CD4-positive, alpha-beta T cell (primary cell): Measurements from ENCODE around the gene INTS3. TPM values are rescaled to one million over a fixed set of nuclear protein-coding genes. Genes with fewer than 3 reads are reported as not detected.

Experiments
- ATAC-seq: fragments of 200-7000 bp; cut with Tn5 transposase; one replicate; pipeline ENCODE4 v1.10.0; 2022; ENCODE audit warnings: mild to moderate bottlenecking; ENCODE audit not compliant: poor library complexity
- CTCF ChIA-PET: fragments of 350-600 bp; sonication (Branson Sonifier 250); formaldehyde crosslinking; loops from one replicate; lab custom pipeline; 2021; ENCODE audit warnings: antibody characterized with exemption, inconsistent platforms; lab: Charles Lee
- POLR2A ChIA-PET: fragments of 350-600 bp; sonication (Branson Sonifier 250); formaldehyde crosslinking; loops from one replicate; lab custom pipeline; 2021; ENCODE audit warnings: antibody characterized with exemption, inconsistent platforms; lab: Charles Lee
- DNase-seq, 14 experiments: peaks; one replicate each; pipeline ENCODE4 v3.0.0-alpha.2; 2013 to 2020; ENCODE audit warnings: mixed read lengths in 2 of 14
- H3K27ac ChIP-seq, 2 donors: one replicate each; pipeline versions ENCODE4 v1.5.1 to v1.7.0; 2013; ENCODE audit warnings: low read length in 2 of 2, low read depth in 1 of 2, mild to moderate bottlenecking in 1 of 2
- H3K27me3 ChIP-seq, 2 experiments: 1 replicate in 1 of 2; 2 replicates in 1 of 2; pipeline versions ENCODE4 v1.6.1 to v1.7.0; 2013; ENCODE audit warnings: low read length in 2 of 2, control low read depth in 1 of 2, mild to moderate bottlenecking in 1 of 2, moderate library complexity in 1 of 2; ENCODE audit not compliant: insufficient read depth in 2 of 2, control insufficient read depth in 1 of 2
- H3K36me3 ChIP-seq: one replicate; pipeline ENCODE4 v1.6.1; 2013; ENCODE audit warnings: low read length, control low read depth; ENCODE audit not compliant: insufficient read depth
- H3K4me1 ChIP-seq: one replicate; pipeline ENCODE4 v1.6.1; 2013; ENCODE audit warnings: low read length, control low read depth; ENCODE audit not compliant: insufficient read depth
- H3K4me3 ChIP-seq: one replicate; pipeline ENCODE4 v1.5.1; 2013; ENCODE audit warnings: mild to moderate bottlenecking, low read length, moderate library complexity
- H3K9me3 ChIP-seq, 2 experiments: 1 replicate in 1 of 2; 2 replicates in 1 of 2; pipeline versions ENCODE4 v1.6.1 to v1.7.0; 2013; ENCODE audit warnings: low read length in 2 of 2, mild to moderate bottlenecking in 2 of 2, control low read depth in 1 of 2, moderate library complexity in 1 of 2; ENCODE audit not compliant: control insufficient read depth in 1 of 2, insufficient read depth in 1 of 2
- H3K27ac Mint-ChIP-seq: one replicate; pipeline ENCODE4 v1.8.0; 2020; ENCODE audit warnings: mixed read lengths
- H3K27me3 Mint-ChIP-seq: one replicate; pipeline ENCODE4 v1.8.0; 2021; ENCODE audit warnings: mixed read lengths
- H3K36me3 Mint-ChIP-seq: one replicate; pipeline ENCODE4 v1.8.0; 2021; ENCODE audit warnings: low read depth, mixed read lengths
- H3K4me1 Mint-ChIP-seq: one replicate; pipeline ENCODE4 v1.8.0; 2021; ENCODE audit warnings: low read depth, mixed read lengths
- H3K4me3 Mint-ChIP-seq: one replicate; pipeline ENCODE4 v1.8.0; 2020; ENCODE audit warnings: mild to moderate bottlenecking, mixed read lengths
- H3K9me3 Mint-ChIP-seq: one replicate; pipeline ENCODE4 v1.8.0; 2020; ENCODE audit warnings: mixed read lengths
- intact Hi-C, 2 experiments: fragments of 100-400 bp; cut with DNase I in 1 of 2; cut with micrococcal nuclease in 1 of 2; formaldehyde crosslinking; loops; one replicate each; pipeline versions ENCODE4 v1.15.1 to v1.9.0; 2023 to 2025; cut with DNase I, micrococcal nuclease
- total RNA-seq, 174 experiments: library from RNA in 2 of 174; stranded (reverse) in 2 of 174; gene quantifications; one replicate each; pipeline ENCODE4 v1.2.3 and lab custom pipeline; 2021 to 2026
- TF ChIP-seq, protein P1 (sequence below): fragments of 200-600 bp; IDR thresholded peaks from one replicate; pipeline ENCODE4 v1.8.0; 2022; ENCODE audit warnings: antibody characterized with exemption, mild to moderate bottlenecking

INTS3 gene
- total RNA-seq, 2 experiments from 2014 or later: 24.9 to 27.4 TPM

DNA sequence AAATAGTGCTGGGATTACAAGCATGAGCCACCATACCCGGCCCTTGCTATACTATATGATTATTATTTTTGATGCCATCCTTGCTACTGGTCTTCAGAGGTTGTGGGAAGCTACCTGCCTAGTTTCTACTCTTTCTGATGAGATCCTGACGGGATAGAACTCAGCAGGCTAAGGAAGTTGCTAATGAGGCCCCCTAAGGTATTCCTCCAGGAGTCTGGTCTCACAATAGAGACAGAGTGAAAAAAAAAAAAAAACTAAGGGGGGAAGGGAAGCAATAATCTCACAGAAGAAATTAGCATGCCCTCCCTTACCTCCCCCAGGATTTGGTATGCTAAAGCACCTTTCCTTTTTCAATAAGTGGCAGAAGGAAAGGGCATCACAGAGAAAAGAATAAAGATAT, 17.6 kb downstream of the INTS3 start:
- CTCF ChIA-PET: no interaction called here
- Mint-ChIP-seq H3K36me3 (peaks cover 93% of the 10 kb centered on the region), H3K4me3 (no peak overlapping the region), H3K4me1 (peaks cover 6% of the 10 kb centered on the region), H3K9me3 (no peaks in the 10 kb centered on the region), H3K27ac (no peak overlapping the region), H3K27me3 (no peaks in the 10 kb centered on the region)
- intact Hi-C loops: loop anchor here in 1 of 2 experiments (10.0 kb wide), 1 partner anchor 391 kb away; the partner anchor contains the start of gene S100A9
- TF ChIP-seq, protein P1, sequence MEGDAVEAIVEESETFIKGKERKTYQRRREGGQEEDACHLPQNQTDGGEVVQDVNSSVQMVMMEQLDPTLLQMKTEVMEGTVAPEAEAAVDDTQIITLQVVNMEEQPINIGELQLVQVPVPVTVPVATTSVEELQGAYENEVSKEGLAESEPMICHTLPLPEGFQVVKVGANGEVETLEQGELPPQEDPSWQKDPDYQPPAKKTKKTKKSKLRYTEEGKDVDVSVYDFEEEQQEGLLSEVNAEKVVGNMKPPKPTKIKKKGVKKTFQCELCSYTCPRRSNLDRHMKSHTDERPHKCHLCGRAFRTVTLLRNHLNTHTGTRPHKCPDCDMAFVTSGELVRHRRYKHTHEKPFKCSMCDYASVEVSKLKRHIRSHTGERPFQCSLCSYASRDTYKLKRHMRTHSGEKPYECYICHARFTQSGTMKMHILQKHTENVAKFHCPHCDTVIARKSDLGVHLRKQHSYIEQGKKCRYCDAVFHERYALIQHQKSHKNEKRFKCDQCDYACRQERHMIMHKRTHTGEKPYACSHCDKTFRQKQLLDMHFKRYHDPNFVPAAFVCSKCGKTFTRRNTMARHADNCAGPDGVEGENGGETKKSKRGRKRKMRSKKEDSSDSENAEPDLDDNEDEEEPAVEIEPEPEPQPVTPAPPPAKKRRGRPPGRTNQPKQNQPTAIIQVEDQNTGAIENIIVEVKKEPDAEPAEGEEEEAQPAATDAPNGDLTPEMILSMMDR: no peak
- Histone ChIP-seq H3K4me3 (no peak overlapping the region), H3K27ac (no peak overlapping the region), H3K9me3 (no peaks in the 10 kb centered on the region), H3K27me3 (no peaks in the 10 kb centered on the region), H3K4me1 (no peaks in the 10 kb centered on the region), H3K36me3 (peaks cover 90% of the 10 kb centered on the region)
- no peak for ATAC-seq
- POLR2A ChIA-PET: interaction anchor here (0.7 kb wide), 1 partner anchor 39 kb away, joined by 4 read pairs; no protein-coding TSS in a partner anchor
- no peak for DNase-seq

DNA sequence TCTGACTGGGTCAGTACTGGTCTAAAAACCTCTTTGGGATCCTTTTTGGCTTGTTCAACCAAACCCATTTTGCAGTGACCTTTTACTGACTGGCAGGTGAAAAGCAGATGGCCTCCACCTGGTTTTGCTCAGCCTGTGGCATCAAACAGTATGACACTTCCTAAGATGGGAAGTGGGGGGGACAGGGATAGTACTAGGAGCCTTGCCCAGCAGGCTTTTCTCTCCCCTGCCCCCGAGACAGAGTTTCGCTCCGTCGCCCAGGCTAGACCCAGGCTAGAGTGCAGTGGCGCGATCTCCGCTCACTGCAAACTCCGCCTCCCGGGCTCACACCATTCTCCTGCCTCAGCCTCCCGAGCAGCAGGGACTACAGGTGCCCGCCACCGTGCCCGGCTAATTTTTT, 18.3 kb downstream of the INTS3 start:
- Histone ChIP-seq H3K4me1 (no peaks in the 10 kb centered on the region), H3K36me3 (peaks cover 90% of the 10 kb centered on the region), H3K27ac (no peak overlapping the region), H3K9me3 (no peaks in the 10 kb centered on the region), H3K4me3 (no peak overlapping the region), H3K27me3 (no peaks in the 10 kb centered on the region)
- H3K4me3 Mint-ChIP-seq: no peak overlapping the region
- peaks cover 93% of the 10 kb centered on the region for H3K36me3 Mint-ChIP-seq
- ATAC-seq (no peak), DNase-seq (no peak)
- CTCF ChIA-PET: no interaction called here
- peaks cover 6% of the 10 kb centered on the region for H3K4me1 Mint-ChIP-seq
- no peaks in the 10 kb centered on the region for H3K27me3 Mint-ChIP-seq
- intact Hi-C loops: loop anchor here in 1 of 2 experiments (10.0 kb wide), 1 partner anchor 391 kb away; the partner anchor contains the start of gene S100A9
- no peaks in the 10 kb centered on the region for H3K9me3 Mint-ChIP-seq
- no peak overlapping the region for H3K27ac Mint-ChIP-seq
- POLR2A ChIA-PET: interaction anchor here (0.7 kb wide), 1 partner anchor 40 kb away, joined by 4 read pairs; no protein-coding TSS in a partner anchor
- TF ChIP-seq, protein P1: no peak

DNA sequence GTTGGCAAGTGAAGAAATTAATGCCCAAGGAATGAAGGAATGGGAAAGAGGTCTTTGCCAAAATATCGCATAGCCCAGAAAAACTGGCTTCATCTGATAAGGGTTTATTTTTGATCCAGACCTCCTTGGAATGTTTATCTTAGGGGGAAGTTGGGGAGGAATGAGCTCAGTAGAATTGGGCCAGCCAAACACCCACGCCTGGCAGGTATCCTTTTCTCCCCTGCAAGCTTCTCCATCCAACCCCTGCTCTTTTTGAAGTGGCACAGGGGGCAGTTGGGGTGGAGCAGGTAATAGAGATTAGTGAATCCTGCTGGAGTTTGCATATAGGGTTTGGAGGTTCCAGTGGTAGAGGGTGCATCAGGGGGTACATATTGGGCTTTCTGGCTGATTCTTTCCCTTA, 21.1 kb downstream of the INTS3 start:
- ChIA-PET POLR2A (no interaction called here), CTCF (interaction anchor here (1.5 to 2.6 kb wide), 2 partner anchors 69 to 71 kb away, joined by 4 to 12 read pairs; no protein-coding TSS in a partner anchor)
- H3K9me3 ChIP-seq: no peaks in the 10 kb centered on the region
- H3K4me3 Mint-ChIP-seq: no peak overlapping the region
- H3K36me3 Mint-ChIP-seq: peaks cover 88% of the 10 kb centered on the region
- no peak overlapping the region for H3K27ac ChIP-seq
- peaks cover 6% of the 10 kb centered on the region for H3K4me1 Mint-ChIP-seq
- H3K27me3 Mint-ChIP-seq: no peaks in the 10 kb centered on the region
- no peaks in the 10 kb centered on the region for H3K27me3 ChIP-seq
- intact Hi-C loops: loop anchor here (1.0 to 10.0 kb wide), 5 partner anchors 72 to 394 kb away; partner anchors contain the start of gene S100A9 (in 1 of the 2)
- no peak overlapping the region for H3K27ac Mint-ChIP-seq
- no peaks in the 10 kb centered on the region for H3K4me1 ChIP-seq
- no peaks in the 10 kb centered on the region for H3K9me3 Mint-ChIP-seq
- ATAC-seq: no peak
- no peak for DNase-seq
- TF ChIP-seq, protein P1: no peak
- peaks cover 84% of the 10 kb centered on the region for H3K36me3 ChIP-seq
- no peak overlapping the region for H3K4me3 ChIP-seq
